GM12878 (cell line): Measurements from ENCODE around the gene SYNGR1. TPM values are rescaled to one million over a fixed set of nuclear protein-coding genes. Genes with fewer than 3 reads are reported as not detected.

Experiments used
- ATAC-seq: fragments of 200-7000 bp; cut with Tn5 transposase; 3 replicates; pipeline ENCODE4 v1.9.1; 2020; ENCODE audit warnings: mild to moderate bottlenecking, moderate library complexity
- BruUV-seq: library from RNA; stranded (reverse); fragments of 400-500 nt; replicated peaks from 2 replicates; lab custom pipeline; 2021; lab: Mats Ljungman, UMichigan
- CTCF ChIA-PET: fragments of 300-600 bp; sonication (Branson Sonifier 250); formaldehyde crosslinking; extraction: SDS; loops from one replicate; lab custom pipeline; 2021; ENCODE audit warnings: inconsistent platforms; lab: Yijun Ruan, JAX
- POLR2A ChIA-PET: fragments of 350-600 bp; formaldehyde crosslinking; extraction: SDS; loops from one replicate; lab custom pipeline; 2021; ENCODE audit warnings: inconsistent platforms; lab: Charles Lee
- RAD21 ChIA-PET: fragments of 300-600 bp; sonication (Branson Sonifier 250); formaldehyde crosslinking; loops from one replicate; lab custom pipeline; 2023; ENCODE audit warnings: antibody characterized with exemption; ENCODE audit not compliant: unreplicated experiment; lab: Charles Lee
- SMC1A ChIA-PET: fragments of 300-600 bp; sonication (Branson Sonifier 250); formaldehyde crosslinking; loops from one replicate; lab custom pipeline; 2023; ENCODE audit not compliant: unreplicated experiment, uncharacterized antibody; lab: Charles Lee
- DNase-seq: peaks from one replicate; pipeline ENCODE4 v3.0.0-alpha.2; 2011; ENCODE audit warnings: low read depth, low spot score
- FAIRE-seq: peaks from 3 replicates; lab custom pipeline; 2011; peaks lifted over from hg19 to GRCh38; lab: Jason Lieb, UNC
- H2AFZ ChIP-seq: 2 replicates; pipeline ENCODE4 v1.6.0; 2011; ENCODE audit warnings: low read depth, low read length, control low read depth; ENCODE audit not compliant: control insufficient read depth
- H3K27ac ChIP-seq: 2 replicates; pipeline ENCODE4 v1.5.1; 2011; ENCODE audit warnings: control low read depth; ENCODE audit not compliant: control insufficient read depth, insufficient read depth
- H3K27me3 ChIP-seq, 2 experiments: replicated peaks in 1 of 2; 2 replicates each; pipeline versions ENCODE4 v1.6.0 to v1.6.1; 2011; ENCODE audit warnings: low read length in 1 of 2; ENCODE audit not compliant: control insufficient read depth in 2 of 2, insufficient read depth in 2 of 2
- H3K36me3 ChIP-seq, 2 experiments: 2 replicates each; pipeline ENCODE4 v1.5.1; 2011; ENCODE audit warnings: low read length in 1 of 2; ENCODE audit not compliant: control insufficient read depth in 2 of 2, insufficient read depth in 2 of 2
- H3K4me1 ChIP-seq: 2 replicates; pipeline ENCODE4 v1.6.1; 2011; ENCODE audit warnings: mild to moderate bottlenecking, low read length, moderate library complexity, mixed read lengths; ENCODE audit not compliant: control insufficient read depth, insufficient read depth
- H3K4me2 ChIP-seq: 2 replicates; pipeline ENCODE4 v1.6.0; 2011; ENCODE audit warnings: control low read depth; ENCODE audit not compliant: control insufficient read depth, insufficient read depth
- H3K4me3 ChIP-seq: fragments of 200-600 bp; sonication (generic); 2 replicates; pipeline ENCODE4 v1.5.1; 2016
- H3K79me2 ChIP-seq: 2 replicates; pipeline ENCODE4 v1.6.0; 2011; ENCODE audit warnings: low read length; ENCODE audit not compliant: control insufficient read depth, insufficient read depth
- H3K9ac ChIP-seq: 2 replicates; pipeline ENCODE4 v1.8.0; 2011; ENCODE audit warnings: low read length, control low read depth, mixed read lengths; ENCODE audit not compliant: control insufficient read depth, insufficient read depth
- H3K9me3 ChIP-seq: replicated peaks from 3 replicates; pipeline ENCODE4 v1.5.1; 2011; ENCODE audit warnings: mild to moderate bottlenecking, low read length; ENCODE audit not compliant: control insufficient read depth, insufficient read depth
- H4K20me1 ChIP-seq: 2 replicates; pipeline ENCODE4 v1.6.0; 2011; ENCODE audit not compliant: control insufficient read depth, insufficient read depth
- BHLHE40 ChIP-seq, 2 experiments: fragments of 450-650 bp in 1 of 2; IDR thresholded peaks; 2 replicates each; pipeline ENCODE4 v1.6.1; 2011 to 2017; ENCODE audit warnings: low read depth in 2 of 2, borderline replicate concordance in 1 of 2, improper control_type of control experiment in 1 of 2, low read length in 1 of 2, mild to moderate bottlenecking in 1 of 2
- CHD1 ChIP-seq: IDR thresholded peaks from 2 replicates; pipeline ENCODE4 v1.6.1; 2012; ENCODE audit warnings: low read depth, low read length, improper control_type of control experiment
- CREM ChIP-seq: IDR thresholded peaks from 2 replicates; pipeline ENCODE4 v1.6.1; 2014; ENCODE audit warnings: antibody characterized with exemption, low read depth
- DPF2 ChIP-seq: fragments of 450-650 bp; IDR thresholded peaks from 2 replicates; pipeline ENCODE4 v1.6.1; 2017; ENCODE audit warnings: mild to moderate bottlenecking
- E4F1 ChIP-seq: fragments of 450-650 bp; IDR thresholded peaks from 2 replicates; pipeline ENCODE4 v1.6.1; 2018; ENCODE audit warnings: borderline replicate concordance, mild to moderate bottlenecking; ENCODE audit not compliant: partially characterized antibody
- EGR1 ChIP-seq, 2 experiments: IDR thresholded peaks; 1 replicate in 1 of 2; 2 replicates in 1 of 2; pipeline ENCODE4 v1.6.1; 2011 to 2012; ENCODE audit warnings: low read depth in 2 of 2, low read length in 2 of 2, borderline replicate concordance in 1 of 2, mild to moderate bottlenecking in 1 of 2, moderate library complexity in 1 of 2
- GATAD2B ChIP-seq: fragments of 450-650 bp; conservative IDR thresholded peaks from 2 replicates; pipeline ENCODE4 v1.6.1; 2017; ENCODE audit warnings: low read depth, mild to moderate bottlenecking, moderate library complexity
- HDAC2 ChIP-seq: fragments of 200-600 bp; sonication (generic); IDR thresholded peaks from 2 replicates; pipeline ENCODE4 v1.6.1; 2017
- IKZF1 ChIP-seq: fragments of 450-650 bp; conservative IDR thresholded peaks from 2 replicates; pipeline ENCODE4 v1.6.1; 2017; ENCODE audit warnings: antibody characterized with exemption, mild to moderate bottlenecking
- IKZF2 ChIP-seq, 2 experiments: fragments of 450-650 bp; IDR thresholded peaks; 2 replicates each; pipeline ENCODE4 v1.6.1; 2017; ENCODE audit warnings: mild to moderate bottlenecking in 2 of 2, moderate library complexity in 2 of 2
- MEF2B ChIP-seq: fragments of 450-650 bp; IDR thresholded peaks from 2 replicates; pipeline ENCODE4 v1.6.1; 2018; ENCODE audit warnings: mild to moderate bottlenecking, moderate library complexity; ENCODE audit not compliant: partially characterized antibody, poor library complexity, severe bottlenecking
- NFYB ChIP-seq: IDR thresholded peaks from 2 replicates; pipeline ENCODE4 v1.6.1; 2011; ENCODE audit warnings: low read depth, mild to moderate bottlenecking, low read length, improper control_type of control experiment, moderate library complexity; ENCODE audit not compliant: insufficient read depth
- RUNX3 ChIP-seq: IDR thresholded peaks from 2 replicates; pipeline ENCODE4 v1.6.1; 2012; ENCODE audit warnings: low read length, inconsistent platforms
- SRF ChIP-seq, 2 experiments: IDR thresholded peaks; 2 replicates each; pipeline ENCODE4 v1.6.1; 2011; ENCODE audit warnings: low read depth in 2 of 2, low read length in 2 of 2, mild to moderate bottlenecking in 1 of 2, moderate library complexity in 1 of 2
- TBL1XR1 ChIP-seq: IDR thresholded peaks from 2 replicates; pipeline ENCODE4 v1.6.1; 2012; ENCODE audit warnings: low read depth, low read length, improper control_type of control experiment
- WGBS: methylation state at CpG from one replicate; pipeline ENCODE4 v1.1.6; 2016; ENCODE audit warnings: low lambda C conversion rate; ENCODE audit not compliant: insufficient replicate concordance, insufficient coverage; ENCODE audit errors: missing lambda C conversion rate; 5-methylcytosine and 5-hydroxymethylcytosine counted together
- in situ Hi-C: fragments of 300-500 bp; cut with MboI; formaldehyde crosslinking; loops from 9 replicates; pipeline ENCODE4 v1.14.3; 2018; ENCODE audit warnings: mixed read lengths
- intact Hi-C: fragments of 100-400 bp; cut with micrococcal nuclease; formaldehyde crosslinking; loops from one replicate; pipeline ENCODE4 v1.14.2; 2022; ENCODE audit not compliant: unreplicated experiment
- polyA plus RNA-seq, 11 experiments: library from polyadenylated mRNA; depleted of rRNA in 4 of 11; unstranded in 6 of 11; stranded (reverse) in 5 of 11; fragments of >200 nt; fragmentation: Nextera tagmentation in 4 of 11; fragmentation: Illumina TruSeq in 1 of 11; extraction: Ambion mirVana in 4 of 11; extraction: Trizol in 1 of 11; gene quantifications; 1 replicate in 1 of 11; 2 replicates in 10 of 11; pipeline versions ENCODE4 v1.2.1 to v1.2.3, GENCODE V29; 2011 to 2016; ENCODE audit warnings: inconsistent platforms in 2 of 11, missing spikeins in 2 of 11, low read depth in 1 of 11
- total RNA-seq, 4 experiments: library from RNA; depleted of rRNA in 3 of 4; stranded (reverse); fragments of >200 nt in 3 of 4; fragmentation: Illumina TruSeq in 1 of 4; extraction: Trizol in 1 of 4; gene quantifications; 2 replicates each; pipeline versions ENCODE4 v1.2.1 to v1.2.3, GENCODE V29; 2013 to 2021
- TF ChIP-seq, protein P1 (sequence below): fragments of 450-650 bp; IDR thresholded peaks from 2 replicates; pipeline ENCODE4 v1.6.1; 2016; ENCODE audit warnings: mild to moderate bottlenecking

The SYNGR1 gene
- total and polyA plus RNA-seq, 10 of the 15 experiments (the other 5 are each of a cell fraction or from before 2014, with no cell fraction given): 0.87 to 9.2 (median 3.5) TPM

GRCh38 chr22:39381930-39382329 lies 32.1 kb downstream of the SYNGR1 start (continued):
- TF ChIP-seq, protein P1, sequence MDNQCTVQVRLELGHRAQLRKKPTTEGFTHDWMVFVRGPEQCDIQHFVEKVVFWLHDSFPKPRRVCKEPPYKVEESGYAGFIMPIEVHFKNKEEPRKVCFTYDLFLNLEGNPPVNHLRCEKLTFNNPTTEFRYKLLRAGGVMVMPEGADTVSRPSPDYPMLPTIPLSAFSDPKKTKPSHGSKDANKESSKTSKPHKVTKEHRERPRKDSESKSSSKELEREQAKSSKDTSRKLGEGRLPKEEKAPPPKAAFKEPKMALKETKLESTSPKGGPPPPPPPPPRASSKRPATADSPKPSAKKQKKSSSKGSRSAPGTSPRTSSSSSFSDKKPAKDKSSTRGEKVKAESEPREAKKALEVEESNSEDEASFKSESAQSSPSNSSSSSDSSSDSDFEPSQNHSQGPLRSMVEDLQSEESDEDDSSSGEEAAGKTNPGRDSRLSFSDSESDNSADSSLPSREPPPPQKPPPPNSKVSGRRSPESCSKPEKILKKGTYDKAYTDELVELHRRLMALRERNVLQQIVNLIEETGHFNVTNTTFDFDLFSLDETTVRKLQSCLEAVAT: no peak

DNA sequence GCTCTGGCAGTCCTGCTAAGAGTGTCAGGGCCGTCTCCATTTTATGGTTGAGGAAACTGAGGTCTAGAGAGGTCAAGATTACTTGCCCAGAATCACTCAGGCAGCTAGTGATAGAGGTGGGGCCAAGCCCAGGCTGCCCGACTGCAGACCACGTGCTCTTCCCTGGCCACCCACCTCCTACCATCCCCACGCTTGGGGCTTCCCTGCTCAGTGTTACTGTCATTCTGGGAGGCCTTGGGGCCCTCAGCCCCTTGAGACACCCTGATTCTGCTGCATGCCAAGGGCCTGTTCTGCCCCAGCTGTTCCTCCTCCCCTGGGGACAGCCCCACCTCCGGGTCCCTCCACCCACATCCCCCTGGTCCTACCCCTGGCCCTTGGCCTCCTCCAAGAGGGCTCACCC lies 32.6 kb downstream of the SYNGR1 start:
- Histone ChIP-seq H3K9me3 (no peaks in the 10 kb centered on the region), H3K79me2 (no peaks in the 10 kb centered on the region), H3K4me3 (no peak overlapping the region), H4K20me1 (no peaks in the 10 kb centered on the region), H3K9ac (no peak overlapping the region), H3K27me3 (no peaks in the 10 kb centered on the region), H2AFZ (peak overlapping the region; percentile 33), H3K27ac (no peak overlapping the region), H3K36me3 (no peaks in the 10 kb centered on the region), H3K4me1 (peaks cover 11% of the 10 kb centered on the region), H3K4me2 (peak overlapping the region; percentile 33; the same call in 1 of the 2 replicates)
- ChIA-PET POLR2A (interaction anchor here (0.6 to 1.3 kb wide), 4 partner anchors 9 to 397 kb away, joined by 3 to 4 read pairs (median 4); partner anchors contain the start of gene ATF4), SMC1A (no interaction called here), RAD21 (interaction anchor here (1.5 kb wide), 1 partner anchor 114 kb away, joined by 3 read pairs; no protein-coding TSS in a partner anchor), CTCF (no interaction called here)
- intact Hi-C loops (no loop called here), in situ Hi-C loops (no loop called here)
- FAIRE-seq: peak; percentile 70
- BruUV-seq: no TSS peak
- DNase-seq: peak; percentile 62
- ATAC-seq: peak; percentile 97
- 1% methylated on average over 5 of the region's 5 CpGs for WGBS
- TF ChIP-seq NFYB: 0 out of 2 replicates have a peak, but pooled peaks have one; percentile 27
- TF ChIP-seq IKZF1: peak; percentile 61
- TF ChIP-seq HDAC2: no peak
- 0 out of 2 replicates have a peak, but pooled peaks have one; percentile 48 for TF ChIP-seq DPF2
- no peak for TF ChIP-seq CHD1
- no peak for TF ChIP-seq SRF (IDR thresholded peaks at IDR 0.05; ENCODE audit: low read depth in 2 of 2, low read length in 2 of 2)
- TF ChIP-seq CREM: peak; percentile 47; the same call in 1 of the 2 replicates
- peak in 1 of 2 experiments; percentile 34; a peak in 1 of 3 replicates for TF ChIP-seq EGR1 (IDR thresholded peaks at IDR 0.05; ENCODE audit: borderline replicate concordance in 1 of 2, low read depth in 2 of 2, low read length in 2 of 2)
- TF ChIP-seq TBL1XR1: 0 out of 2 replicates have a peak, but pooled peaks have one; percentile 30
- TF ChIP-seq BHLHE40 (IDR thresholded peaks at IDR 0.05; ENCODE audit: borderline replicate concordance in 1 of 2, low read depth in 2 of 2, low read length in 1 of 2): peak in 1 of 2 experiments; percentile 48; a peak in 1 of 4 replicates
- TF ChIP-seq E4F1: no peak
- no peak for TF ChIP-seq GATAD2B
- TF ChIP-seq MEF2B: peak; percentile 85
- TF ChIP-seq IKZF2 (IDR thresholded peaks at IDR 0.05): peak in 1 of 2 experiments; percentile 25; a peak in 1 of 4 replicates
- TF ChIP-seq RUNX3: peak; percentile 32
